Uterus (tissue), 2 donors: ENCODE results near the gene TRH.

Experiments used
- CTCF ChIP-seq, 4 experiments: fragments of 200-600 bp in 2 of 4; fragments of 450-650 bp in 2 of 4; sonication (generic) in 2 of 4; IDR thresholded peaks; one replicate each; pipeline ENCODE4 v1.5.1; 2016 to 2019; ENCODE audit warnings: antibody characterized with exemption in 4 of 4, mild to moderate bottlenecking in 2 of 4, moderate library complexity in 1 of 4
- POLR2A ChIP-seq, 2 donors: fragments of 450-650 bp; IDR thresholded peaks; one replicate each; pipeline ENCODE4 v1.6.1; 2016; ENCODE audit warnings: antibody characterized with exemption in 2 of 2, mild to moderate bottlenecking in 1 of 2, moderate library complexity in 1 of 2

GRCh38 chr3:129962600-129962999, 11.9 kb upstream of the TRH start:
- no peak for TF ChIP-seq CTCF (IDR thresholded peaks at IDR 0.05)
- no peak for TF ChIP-seq POLR2A (IDR thresholded peaks at IDR 0.05)
